ENCODE results near the gene KLHL14. TPM values are rescaled to one million over a fixed set of nuclear protein-coding genes. Genes with fewer than 3 reads are reported as not detected.
A peak's percentile ranks its signal among the peaks of the same experiment; 100 is the strongest.

The KLHL14 gene
- total and polyA plus RNA-seq, 2 of the 13 experiments (the other 11 are each of a cell fraction or from before 2014, with no cell fraction given): 16.0 to 41.8 TPM

DNA sequence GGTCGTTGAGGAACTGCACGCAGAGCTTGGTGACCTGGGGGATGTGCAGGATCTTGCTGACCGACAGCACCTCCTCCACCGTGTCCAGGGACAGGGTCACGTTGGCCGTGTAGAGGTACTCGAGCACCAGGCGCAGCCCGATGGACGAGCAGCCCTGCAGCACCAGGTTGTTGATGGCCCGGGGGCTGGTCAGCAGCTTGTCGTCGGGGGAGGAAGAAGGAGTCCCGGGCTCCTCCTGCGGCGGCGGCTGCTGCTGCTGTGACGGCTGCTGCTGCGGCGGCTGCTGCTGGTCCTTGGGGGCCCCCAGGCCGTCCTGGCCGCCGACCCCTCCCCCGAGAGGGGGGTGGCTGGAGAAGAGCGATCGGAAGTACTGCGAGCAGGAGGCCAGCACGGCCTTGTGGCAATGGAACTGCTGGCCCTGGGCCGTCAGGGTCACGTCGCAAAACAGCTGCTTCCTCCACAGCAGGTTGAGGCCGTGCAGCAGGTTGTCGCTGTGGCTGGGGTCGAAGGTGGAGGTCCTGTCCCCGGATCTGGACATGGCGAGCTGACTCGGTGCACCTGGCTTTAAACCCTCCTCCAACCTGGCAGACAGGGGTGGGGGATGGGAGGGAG lies 2.7 kb downstream of the KLHL14 start (continued):
- TF ChIP-seq, protein P1, sequence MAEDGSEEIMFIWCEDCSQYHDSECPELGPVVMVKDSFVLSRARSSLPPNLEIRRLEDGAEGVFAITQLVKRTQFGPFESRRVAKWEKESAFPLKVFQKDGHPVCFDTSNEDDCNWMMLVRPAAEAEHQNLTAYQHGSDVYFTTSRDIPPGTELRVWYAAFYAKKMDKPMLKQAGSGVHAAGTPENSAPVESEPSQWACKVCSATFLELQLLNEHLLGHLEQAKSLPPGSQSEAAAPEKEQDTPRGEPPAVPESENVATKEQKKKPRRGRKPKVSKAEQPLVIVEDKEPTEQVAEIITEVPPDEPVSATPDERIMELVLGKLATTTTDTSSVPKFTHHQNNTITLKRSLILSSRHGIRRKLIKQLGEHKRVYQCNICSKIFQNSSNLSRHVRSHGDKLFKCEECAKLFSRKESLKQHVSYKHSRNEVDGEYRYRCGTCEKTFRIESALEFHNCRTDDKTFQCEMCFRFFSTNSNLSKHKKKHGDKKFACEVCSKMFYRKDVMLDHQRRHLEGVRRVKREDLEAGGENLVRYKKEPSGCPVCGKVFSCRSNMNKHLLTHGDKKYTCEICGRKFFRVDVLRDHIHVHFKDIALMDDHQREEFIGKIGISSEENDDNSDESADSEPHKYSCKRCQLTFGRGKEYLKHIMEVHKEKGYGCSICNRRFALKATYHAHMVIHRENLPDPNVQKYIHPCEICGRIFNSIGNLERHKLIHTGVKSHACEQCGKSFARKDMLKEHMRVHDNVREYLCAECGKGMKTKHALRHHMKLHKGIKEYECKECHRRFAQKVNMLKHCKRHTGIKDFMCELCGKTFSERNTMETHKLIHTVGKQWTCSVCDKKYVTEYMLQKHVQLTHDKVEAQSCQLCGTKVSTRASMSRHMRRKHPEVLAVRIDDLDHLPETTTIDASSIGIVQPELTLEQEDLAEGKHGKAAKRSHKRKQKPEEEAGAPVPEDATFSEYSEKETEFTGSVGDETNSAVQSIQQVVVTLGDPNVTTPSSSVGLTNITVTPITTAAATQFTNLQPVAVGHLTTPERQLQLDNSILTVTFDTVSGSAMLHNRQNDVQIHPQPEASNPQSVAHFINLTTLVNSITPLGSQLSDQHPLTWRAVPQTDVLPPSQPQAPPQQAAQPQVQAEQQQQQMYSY (CRISPR knock-in tag; IDR thresholded peaks at IDR 0.05): 0 out of 2 replicates have a peak, but pooled peaks have one; percentile 19
- TF ChIP-seq, protein P2, sequence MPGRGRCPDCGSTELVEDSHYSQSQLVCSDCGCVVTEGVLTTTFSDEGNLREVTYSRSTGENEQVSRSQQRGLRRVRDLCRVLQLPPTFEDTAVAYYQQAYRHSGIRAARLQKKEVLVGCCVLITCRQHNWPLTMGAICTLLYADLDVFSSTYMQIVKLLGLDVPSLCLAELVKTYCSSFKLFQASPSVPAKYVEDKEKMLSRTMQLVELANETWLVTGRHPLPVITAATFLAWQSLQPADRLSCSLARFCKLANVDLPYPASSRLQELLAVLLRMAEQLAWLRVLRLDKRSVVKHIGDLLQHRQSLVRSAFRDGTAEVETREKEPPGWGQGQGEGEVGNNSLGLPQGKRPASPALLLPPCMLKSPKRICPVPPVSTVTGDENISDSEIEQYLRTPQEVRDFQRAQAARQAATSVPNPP (CRISPR knock-in tag; IDR thresholded peaks at IDR 0.05): no peak
- no peak for TF ChIP-seq KAT8 (CRISPR knock-in tag; IDR thresholded peaks at IDR 0.05)
- no peak; the same call in 1 of the 2 replicates for TF ChIP-seq NFATC3 (CRISPR knock-in tag; IDR thresholded peaks at IDR 0.05)
- TF ChIP-seq ZFP36L1 (CRISPR knock-in tag; IDR thresholded peaks at IDR 0.05): no peak
- TF ChIP-seq ARNTL (CRISPR knock-in tag; IDR thresholded peaks at IDR 0.05): no peak; the same call in 1 of the 2 replicates
- TF ChIP-seq, protein P3, sequence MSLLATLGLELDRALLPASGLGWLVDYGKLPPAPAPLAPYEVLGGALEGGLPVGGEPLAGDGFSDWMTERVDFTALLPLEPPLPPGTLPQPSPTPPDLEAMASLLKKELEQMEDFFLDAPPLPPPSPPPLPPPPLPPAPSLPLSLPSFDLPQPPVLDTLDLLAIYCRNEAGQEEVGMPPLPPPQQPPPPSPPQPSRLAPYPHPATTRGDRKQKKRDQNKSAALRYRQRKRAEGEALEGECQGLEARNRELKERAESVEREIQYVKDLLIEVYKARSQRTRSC (CRISPR knock-in tag; IDR thresholded peaks at IDR 0.05; ENCODE audit: low read depth): no peak
- no peak for TF ChIP-seq ZFP41 (CRISPR knock-in tag; IDR thresholded peaks at IDR 0.05; ENCODE audit: borderline replicate concordance)
- TF ChIP-seq FOXO1 (CRISPR knock-in tag; IDR thresholded peaks at IDR 0.05): no peak; the same call in 1 of the 2 replicates
- TF ChIP-seq MEF2D (CRISPR knock-in tag; IDR thresholded peaks at IDR 0.05): peak; percentile 80; the same call in 1 of the 2 replicates
- TF ChIP-seq, protein P4, sequence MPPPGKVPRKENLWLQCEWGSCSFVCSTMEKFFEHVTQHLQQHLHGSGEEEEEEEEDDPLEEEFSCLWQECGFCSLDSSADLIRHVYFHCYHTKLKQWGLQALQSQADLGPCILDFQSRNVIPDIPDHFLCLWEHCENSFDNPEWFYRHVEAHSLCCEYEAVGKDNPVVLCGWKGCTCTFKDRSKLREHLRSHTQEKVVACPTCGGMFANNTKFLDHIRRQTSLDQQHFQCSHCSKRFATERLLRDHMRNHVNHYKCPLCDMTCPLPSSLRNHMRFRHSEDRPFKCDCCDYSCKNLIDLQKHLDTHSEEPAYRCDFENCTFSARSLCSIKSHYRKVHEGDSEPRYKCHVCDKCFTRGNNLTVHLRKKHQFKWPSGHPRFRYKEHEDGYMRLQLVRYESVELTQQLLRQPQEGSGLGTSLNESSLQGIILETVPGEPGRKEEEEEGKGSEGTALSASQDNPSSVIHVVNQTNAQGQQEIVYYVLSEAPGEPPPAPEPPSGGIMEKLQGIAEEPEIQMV (CRISPR knock-in tag; IDR thresholded peaks at IDR 0.05; ENCODE audit: low read depth): no peak; the same call in 1 of the 2 replicates
- TF ChIP-seq KMT2B (CRISPR knock-in tag; IDR thresholded peaks at IDR 0.05): peak; percentile 8; the same call in 1 of the 2 replicates
- TF ChIP-seq ZNF484 (CRISPR knock-in tag; IDR thresholded peaks at IDR 0.05; ENCODE audit: borderline replicate concordance, low read depth): no peak
- TF ChIP-seq ZNF589 (CRISPR knock-in tag; conservative IDR thresholded peaks at IDR 0.05): peak; percentile 40; the same call in 1 of the 2 replicates
- TF ChIP-seq ZNF629 (CRISPR knock-in tag; conservative IDR thresholded peaks at IDR 0.05): no peak
- TF ChIP-seq ZNF446 (CRISPR knock-in tag; IDR thresholded peaks at IDR 0.05): no peak
- TF ChIP-seq MED13 (CRISPR knock-in tag; IDR thresholded peaks at IDR 0.05): no peak; the same call in 1 of the 2 replicates
- TF ChIP-seq, protein P5, sequence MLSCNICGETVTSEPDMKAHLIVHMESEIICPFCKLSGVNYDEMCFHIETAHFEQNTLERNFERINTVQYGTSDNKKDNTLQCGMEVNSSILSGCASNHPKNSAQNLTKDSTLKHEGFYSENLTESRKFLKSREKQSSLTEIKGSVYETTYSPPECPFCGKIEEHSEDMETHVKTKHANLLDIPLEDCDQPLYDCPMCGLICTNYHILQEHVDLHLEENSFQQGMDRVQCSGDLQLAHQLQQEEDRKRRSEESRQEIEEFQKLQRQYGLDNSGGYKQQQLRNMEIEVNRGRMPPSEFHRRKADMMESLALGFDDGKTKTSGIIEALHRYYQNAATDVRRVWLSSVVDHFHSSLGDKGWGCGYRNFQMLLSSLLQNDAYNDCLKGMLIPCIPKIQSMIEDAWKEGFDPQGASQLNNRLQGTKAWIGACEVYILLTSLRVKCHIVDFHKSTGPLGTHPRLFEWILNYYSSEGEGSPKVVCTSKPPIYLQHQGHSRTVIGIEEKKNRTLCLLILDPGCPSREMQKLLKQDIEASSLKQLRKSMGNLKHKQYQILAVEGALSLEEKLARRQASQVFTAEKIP (CRISPR knock-in tag; IDR thresholded peaks at IDR 0.05; ENCODE audit: borderline replicate concordance): no peak
- TF ChIP-seq, protein P6, sequence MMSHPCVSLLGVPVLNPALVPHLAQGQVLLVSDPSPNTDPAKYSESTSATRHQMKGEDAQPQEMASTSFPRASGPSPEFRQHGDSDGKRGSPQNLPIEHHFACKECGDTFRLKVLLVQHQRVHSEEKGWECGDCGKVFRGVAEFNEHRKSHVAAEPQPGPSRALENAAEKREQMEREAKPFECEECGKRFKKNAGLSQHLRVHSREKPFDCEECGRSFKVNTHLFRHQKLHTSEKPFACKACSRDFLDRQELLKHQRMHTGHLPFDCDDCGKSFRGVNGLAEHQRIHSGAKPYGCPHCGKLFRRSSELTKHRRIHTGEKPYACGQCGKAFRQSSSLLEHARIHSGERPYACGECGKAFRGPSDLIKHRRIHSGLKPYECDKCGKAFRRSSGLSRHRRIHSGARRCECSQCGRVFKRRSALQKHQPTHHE (CRISPR knock-in tag; IDR thresholded peaks at IDR 0.05; ENCODE audit: borderline replicate concordance): no peak; the same call in 1 of the 2 replicates

Data from HepG2 (cell line).